Mesodermal cell (in vitro differentiated cells): ENCODE measurements around the gene PDRG1.
A peak's percentile ranks its signal among the peaks of the same experiment; 100 is the strongest.

Source experiments
- H3K27ac ChIP-seq: 2 replicates; pipeline ENCODE4 v1.7.0; 2013; ENCODE audit warnings: mild to moderate bottlenecking, low read depth, low read length, moderate library complexity; ENCODE audit not compliant: severe bottlenecking
- H3K36me3 ChIP-seq: 2 replicates; pipeline ENCODE4 v1.7.1; 2013; ENCODE audit warnings: mild to moderate bottlenecking, low read length, moderate library complexity; ENCODE audit not compliant: control insufficient read depth, insufficient read depth
- H3K4me1 ChIP-seq: one replicate; pipeline ENCODE4 v1.7.1; 2013; ENCODE audit warnings: mild to moderate bottlenecking, low read length; ENCODE audit not compliant: insufficient read depth, control insufficient read depth, poor library complexity, severe bottlenecking
- H3K4me3 ChIP-seq: 2 replicates; pipeline ENCODE4 v1.7.0; 2013; ENCODE audit warnings: low read length, control low read depth, mild to moderate bottlenecking; ENCODE audit not compliant: insufficient read depth, poor library complexity, severe bottlenecking; ENCODE audit errors: extremely low read depth
- H3K9me3 ChIP-seq: 2 replicates; pipeline ENCODE4 v1.7.1; 2013; ENCODE audit warnings: mild to moderate bottlenecking, low read length, moderate library complexity; ENCODE audit not compliant: control insufficient read depth
- WGBS, 2 experiments: methylation state at CpG; one replicate each; pipeline ENCODE4 v1.1.5; 2013; ENCODE audit warnings: missing lambda C conversion rate in 2 of 2; ENCODE audit not compliant: insufficient coverage in 2 of 2; 5-methylcytosine and 5-hydroxymethylcytosine counted together

The PDRG1 gene

GRCh38 chr20:31966991-31967655, 15.3 kb upstream of the PDRG1 start:
- no peak overlapping the region for H3K4me3 ChIP-seq

DNA sequence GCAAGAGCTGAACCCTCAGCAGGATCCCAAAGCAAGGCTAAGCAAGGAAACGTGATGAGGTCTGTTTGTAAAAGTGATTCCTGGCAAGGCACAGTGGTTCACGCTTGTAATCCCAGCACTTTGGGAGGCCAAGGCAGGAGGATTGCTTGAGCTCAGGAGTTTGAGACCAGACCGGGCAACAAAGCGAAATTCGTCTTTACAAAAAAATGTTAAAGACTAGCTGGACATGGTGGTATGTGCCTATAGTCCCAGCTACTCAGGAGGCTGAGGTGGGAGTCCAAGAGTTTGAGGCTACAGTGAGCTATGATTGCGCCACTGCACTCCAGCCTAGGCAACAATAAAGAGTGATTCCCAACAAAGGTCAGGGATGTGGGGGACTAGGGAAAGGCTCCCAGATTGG, 12.0 kb upstream of the PDRG1 start:
- H3K4me3 ChIP-seq, result no peak overlapping the region
- peaks cover 4% of the 10 kb centered on the region for H3K4me1 ChIP-seq
- WGBS, 2 experiments, result 77 to 83% methylated on average over 6 of the region's 6 CpGs
- no peak overlapping the region for H3K27ac ChIP-seq
- no peaks in the 10 kb centered on the region for H3K9me3 ChIP-seq
- no peaks in the 10 kb centered on the region for H3K36me3 ChIP-seq

More at GRCh38 chr20:31966991-31967655, 15.3 kb upstream of the PDRG1 start:
- Histone ChIP-seq H3K4me1 (peaks cover 4% of the 10 kb centered on the region), H3K27ac (no peak overlapping the region), H3K36me3 (no peaks in the 10 kb centered on the region), H3K9me3 (no peaks in the 10 kb centered on the region)
- whole genome bisulfite sequencing, 2 experiments, result 15 to 47% methylated on average over 3 to 4 of the region's 5 CpGs

DNA sequence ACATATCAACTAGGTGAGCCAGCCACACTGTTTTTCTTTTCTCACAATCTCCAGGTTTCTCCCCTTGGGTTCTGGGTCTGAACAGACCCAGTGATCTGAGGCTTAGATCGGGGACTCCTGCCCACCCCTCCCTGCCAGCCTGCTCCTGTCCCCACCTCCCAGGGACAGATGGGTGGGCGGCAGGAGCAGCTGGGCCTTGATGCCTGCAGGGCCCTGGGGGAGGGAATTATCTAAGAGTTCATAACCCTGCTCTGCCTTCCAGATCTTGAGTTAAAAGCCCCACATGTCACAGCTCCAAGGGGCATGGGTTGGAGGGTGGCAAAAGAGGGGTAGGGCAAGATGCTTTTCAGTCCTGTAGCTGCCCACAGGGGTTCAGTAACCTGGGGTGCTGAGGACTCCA, 10.9 kb upstream of the PDRG1 start:
- Histone ChIP-seq H3K4me3 (no peak overlapping the region), H3K4me1 (no peaks in the 10 kb centered on the region), H3K9me3 (no peaks in the 10 kb centered on the region), H3K36me3 (no peaks in the 10 kb centered on the region), H3K27ac (no peak overlapping the region)
- WGBS, 2 experiments, result 45 to 100% methylated on average over 1 to 2 of the region's 2 CpGs

DNA sequence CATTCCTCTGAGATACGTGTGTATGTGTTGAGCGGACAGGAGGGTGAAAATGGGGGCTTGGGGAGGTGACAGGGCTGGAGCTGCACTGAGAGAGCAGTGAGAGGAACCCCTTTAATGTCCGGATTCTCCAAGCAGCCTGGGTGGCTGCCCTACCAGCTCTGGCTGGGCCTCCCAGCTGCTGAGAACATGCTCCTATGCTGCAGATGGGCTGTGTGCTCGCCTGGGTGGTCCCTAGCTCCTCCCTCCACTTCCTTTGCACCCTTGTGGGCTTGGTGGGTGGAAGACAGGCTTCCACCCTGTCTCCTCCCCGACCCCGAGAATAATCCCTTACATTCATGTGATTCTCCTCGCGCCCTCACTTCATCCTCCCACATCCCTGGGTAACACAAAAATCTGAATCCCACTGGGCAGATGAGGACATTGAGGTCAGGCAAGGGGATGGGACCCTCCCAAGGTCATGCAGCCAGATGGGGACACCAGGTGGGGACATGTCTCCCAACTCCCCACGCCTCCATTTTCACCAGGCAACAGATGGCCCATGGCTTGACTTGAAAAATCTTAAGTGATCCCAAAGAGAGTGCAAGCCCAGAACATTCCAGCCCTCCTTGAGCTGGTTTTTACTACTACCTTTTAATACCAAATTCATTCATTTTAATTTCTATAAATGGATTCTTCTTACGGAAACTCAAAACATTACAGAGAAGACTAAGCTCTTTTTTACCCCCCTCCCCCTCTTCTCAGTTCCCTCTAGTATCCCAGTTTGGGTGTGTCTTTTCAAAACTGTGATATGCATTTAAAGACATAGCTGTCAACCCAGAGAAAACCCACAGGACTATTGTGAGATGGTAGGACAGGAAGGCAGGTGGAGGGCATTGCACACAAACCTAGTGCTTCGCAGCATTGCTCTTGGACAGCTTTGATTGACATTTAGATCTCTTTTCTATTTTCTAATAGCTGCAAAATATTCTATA, 5.0 kb upstream of the PDRG1 start:
- Histone ChIP-seq H3K4me1 (no peaks in the 10 kb centered on the region), H3K4me3 (no peak overlapping the region), H3K9me3 (no peaks in the 10 kb centered on the region), H3K27ac (no peak overlapping the region), H3K36me3 (no peaks in the 10 kb centered on the region)
- 79 to 82% methylated on average over 8 to 11 of the region's 11 CpGs for WGBS, 2 experiments

DNA sequence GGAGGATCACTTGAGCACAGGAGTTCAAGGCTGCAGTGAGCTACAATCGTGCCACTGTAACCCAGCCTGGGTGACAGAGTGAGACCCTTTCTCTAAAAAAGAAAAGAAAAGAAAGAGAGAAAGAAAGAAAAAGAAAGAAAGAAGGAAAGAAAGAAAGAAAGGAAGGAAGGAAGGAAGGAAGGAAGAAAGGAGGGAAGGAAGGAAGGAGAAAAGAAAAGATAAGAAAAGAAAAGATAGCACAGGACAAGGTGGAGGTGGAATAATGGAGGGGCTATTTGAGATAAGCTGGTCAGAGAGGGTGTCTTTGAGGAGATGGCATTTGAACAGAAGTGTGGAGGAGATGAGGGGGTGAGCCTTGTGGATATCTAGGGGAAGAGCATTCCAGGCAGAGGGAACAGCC, 2.7 kb upstream of the PDRG1 start:
- no peak overlapping the region for H3K27ac ChIP-seq
- H3K4me1 ChIP-seq, result no peaks in the 10 kb centered on the region
- H3K9me3 ChIP-seq, result no peaks in the 10 kb centered on the region
- no peak overlapping the region for H3K4me3 ChIP-seq
- 60 to 82% methylated on average over 1 of the region's 1 CpG for WGBS, 2 experiments
- peaks cover 12% of the 10 kb centered on the region for H3K36me3 ChIP-seq

GRCh38 chr20:31953556-31954148, 1.8 kb upstream of the PDRG1 start:
- Histone ChIP-seq H3K27ac (no peak overlapping the region), H3K9me3 (peaks cover 1% of the 10 kb centered on the region), H3K36me3 (peaks cover 20% of the 10 kb centered on the region), H3K4me1 (no peaks in the 10 kb centered on the region), H3K4me3 (no peak overlapping the region)
- WGBS, 2 experiments, result 86% methylated on average over 2 to 3 of the region's 6 CpGs

DNA sequence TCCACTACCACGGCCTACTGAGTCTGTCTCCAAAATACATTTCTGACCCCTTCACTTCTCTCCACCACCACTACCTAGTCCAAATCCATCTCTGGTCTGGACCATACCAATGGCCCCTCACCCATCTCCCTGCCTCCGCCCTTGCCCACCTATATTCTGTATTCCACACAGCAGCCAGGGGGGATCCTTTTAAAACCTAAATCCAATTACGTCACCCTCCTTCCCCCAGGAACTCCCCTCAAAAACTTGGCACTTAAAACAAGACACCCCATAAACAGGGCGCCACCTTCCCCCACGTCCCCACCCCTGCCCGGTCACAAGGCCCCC, 680 bp downstream of the PDRG1 start:
- peaks cover 45% of the 10 kb centered on the region for H3K36me3 ChIP-seq
- H3K9me3 ChIP-seq, result peaks cover 9% of the 10 kb centered on the region
- H3K27ac ChIP-seq, result peak overlapping the region; percentile 59
- WGBS, 2 experiments, result 11 to 22% methylated on average over 2 to 6 of the region's 6 CpGs
- no peaks in the 10 kb centered on the region for H3K4me1 ChIP-seq
- peak overlapping the region; percentile 94 for H3K4me3 ChIP-seq

- Histone ChIP-seq H3K36me3 (peaks cover 56% of the 10 kb centered on the region), H3K4me3 (peak overlapping the region; percentile 94), H3K4me1 (no peaks in the 10 kb centered on the region), H3K9me3 (peaks cover 9% of the 10 kb centered on the region), H3K27ac (no peak overlapping the region)
- WGBS, 2 experiments, result 91 to 96% methylated on average over 8 to 9 of the region's 9 CpGs
These were observed 1.8 kb downstream of the PDRG1 start for GRCh38 chr20:31949877-31950646.

GRCh38 chr20:31948008-31948407, 3.8 kb downstream of the PDRG1 start:
- peaks cover 66% of the 10 kb centered on the region for H3K36me3 ChIP-seq
- 100% methylated on average over 2 of the region's 2 CpGs for WGBS, 2 experiments
- no peak overlapping the region for H3K27ac ChIP-seq
- no peak overlapping the region for H3K4me3 ChIP-seq
- no peaks in the 10 kb centered on the region for H3K4me1 ChIP-seq
- H3K9me3 ChIP-seq, result peaks cover 9% of the 10 kb centered on the region

- WGBS, 2 experiments, result 97 to 98% methylated on average over 5 to 6 of the region's 6 CpGs
- Histone ChIP-seq H3K36me3 (peaks cover 66% of the 10 kb centered on the region), H3K4me1 (no peaks in the 10 kb centered on the region), H3K27ac (no peak overlapping the region), H3K9me3 (peaks cover 9% of the 10 kb centered on the region), H3K4me3 (no peak overlapping the region)
These were observed 6.1 kb downstream of the PDRG1 start for GRCh38 chr20:31945785-31946184.
